Endometrial microvascular endothelial cells (primary cell): ENCODE data around the gene COX19. TPM values are rescaled to one million over a fixed set of nuclear protein-coding genes. Genes with fewer than 3 reads are reported as not detected.

Source experiments
- in situ Hi-C: cut with HindIII; loops from 2 replicates; pipeline ENCODE4 v1.10.0; 2017; ENCODE audit warnings: low sequenced_read_pairs, low pct_unique_long_range_greater_than_20kb; ENCODE audit errors: inconsistent ontology term
- total RNA-seq: library from RNA; depleted of rRNA; stranded (reverse); fragments of >200 nt; gene quantifications from one replicate; pipeline ENCODE4 v1.2.3, GENCODE V29; 2015; ENCODE audit errors: inconsistent ontology term

The COX19 gene
- total RNA-seq, 1 donor from 2014 or later = 5.6 TPM

GRCh38 chr7:982511-983003 lies 7.2 kb upstream of the COX19 start:
- in situ Hi-C loops = no loop called here

- in situ Hi-C loops = no loop called here
Observed at GRCh38 chr7:981793-982510, 6.6 kb upstream of the COX19 start.

GRCh38 chr7:979886-980571 lies 4.7 kb upstream of the COX19 start:
- in situ Hi-C loops = loop anchor here (10.0 kb wide), 1 partner anchor 65 kb away; the partner anchor contains the start of gene GPR146

DNA sequence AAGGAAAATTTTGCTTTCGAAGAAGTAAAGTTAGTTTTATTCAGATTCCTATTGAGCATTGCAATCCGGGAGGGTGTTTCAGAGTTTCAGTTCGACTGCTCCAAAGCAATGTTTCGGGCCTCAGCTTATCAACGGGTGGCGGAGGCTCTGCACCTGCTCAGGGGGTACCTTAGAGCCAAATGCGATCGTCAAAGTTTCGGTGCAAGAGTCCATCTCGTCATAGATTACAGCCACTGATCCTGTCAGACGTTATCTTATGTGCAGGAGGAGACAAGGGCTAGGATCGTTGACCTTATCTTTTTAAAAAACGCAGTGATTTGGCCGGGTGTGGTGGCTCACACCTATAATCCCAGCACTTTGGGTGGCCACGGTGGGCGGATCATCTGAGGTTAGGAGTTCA lies 3.8 kb upstream of the COX19 start:
- in situ Hi-C loops = loop anchor here (10.0 kb wide), 1 partner anchor 66 kb away; the partner anchor contains the start of gene GPR146

DNA sequence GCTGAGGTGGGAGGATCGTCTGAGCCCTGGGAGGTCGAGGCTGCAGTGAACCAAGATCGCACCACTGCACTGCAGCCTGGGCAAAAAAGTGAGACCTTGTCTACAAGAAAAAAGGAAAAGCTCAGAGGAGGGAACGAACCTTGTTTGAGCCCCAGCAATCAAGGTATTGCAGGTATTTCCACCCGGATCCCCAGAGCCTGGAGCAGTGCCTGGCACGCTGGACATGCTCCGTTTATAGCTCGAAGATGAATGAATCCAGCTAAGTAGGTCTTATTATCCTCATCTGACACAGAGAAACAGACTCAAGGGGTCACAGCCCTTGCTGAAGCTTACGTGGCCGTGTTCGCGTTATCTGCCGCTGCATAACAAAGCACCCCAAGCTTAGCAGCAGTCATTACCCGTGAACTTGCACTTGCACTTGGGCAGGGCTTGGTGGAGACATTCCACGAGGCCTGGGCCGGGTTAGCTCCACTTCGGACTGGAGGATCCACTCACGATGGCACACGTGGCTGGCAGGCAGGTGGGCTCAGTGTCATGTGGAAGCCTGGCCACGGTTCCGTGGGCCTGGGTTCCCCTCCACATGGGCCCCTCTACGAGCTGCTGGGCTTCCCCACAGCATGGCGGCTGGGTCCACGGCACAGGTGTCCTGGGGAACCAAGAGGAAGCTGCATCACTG lies 3.2 kb upstream of the COX19 start:
- in situ Hi-C loops = loop anchor here (10.0 kb wide), 1 partner anchor 66 kb away; the partner anchor contains the start of gene GPR146

DNA sequence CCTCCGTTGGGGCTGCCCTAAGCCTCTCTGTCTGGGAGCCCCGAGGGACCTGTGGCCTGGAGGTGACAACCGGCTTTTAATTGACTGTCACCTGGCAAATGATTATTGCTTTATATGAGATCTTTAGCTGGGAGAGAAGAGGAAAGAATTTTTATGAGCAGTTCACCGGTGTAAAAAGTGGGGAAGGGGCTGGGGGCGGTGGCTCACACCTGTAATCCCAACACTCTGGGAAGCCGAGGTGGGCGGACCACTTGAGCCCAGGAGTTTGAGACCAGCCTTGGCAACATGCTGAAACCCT lies 2.6 kb upstream of the COX19 start:
- in situ Hi-C loops = loop anchor here (10.0 kb wide), 1 partner anchor 67 kb away; the partner anchor contains the start of gene GPR146

DNA sequence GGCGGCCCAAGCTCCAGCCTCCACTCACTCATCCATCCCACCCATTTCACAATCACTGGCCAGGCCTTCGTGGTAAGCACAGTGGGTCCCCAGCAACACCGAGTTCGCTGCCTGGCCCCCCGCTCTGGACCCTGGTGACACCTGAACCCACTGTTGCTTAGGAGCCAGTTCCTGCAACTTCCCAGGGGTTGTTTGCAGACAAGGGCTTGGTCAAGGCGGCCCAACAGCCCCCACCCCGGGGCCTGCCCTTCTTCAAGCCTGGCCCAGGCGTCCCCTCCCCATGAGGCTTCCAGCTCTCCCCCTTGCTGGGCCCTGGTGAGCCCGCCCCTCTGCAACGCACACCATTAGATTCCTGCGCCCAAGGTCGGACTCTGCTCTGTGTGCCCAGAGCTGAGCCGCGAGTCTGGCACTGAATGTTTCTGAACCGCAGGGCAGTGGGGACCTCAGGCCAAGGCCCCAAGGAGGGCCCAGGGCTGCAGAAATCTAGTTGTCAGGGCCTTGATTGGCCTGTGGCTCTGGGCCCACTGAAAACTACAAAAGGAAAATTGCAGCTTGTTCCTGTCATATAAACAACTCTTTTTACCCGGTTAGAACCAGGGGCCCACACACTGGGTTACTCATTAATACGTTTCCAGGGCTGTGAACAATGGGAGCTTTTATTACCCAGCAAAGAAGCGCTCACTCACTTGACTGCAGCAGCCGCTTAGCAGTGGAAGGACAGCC lies 2.1 kb upstream of the COX19 start:
- in situ Hi-C loops = loop anchor here (10.0 kb wide), 1 partner anchor 67 kb away; the partner anchor contains the start of gene GPR146

DNA sequence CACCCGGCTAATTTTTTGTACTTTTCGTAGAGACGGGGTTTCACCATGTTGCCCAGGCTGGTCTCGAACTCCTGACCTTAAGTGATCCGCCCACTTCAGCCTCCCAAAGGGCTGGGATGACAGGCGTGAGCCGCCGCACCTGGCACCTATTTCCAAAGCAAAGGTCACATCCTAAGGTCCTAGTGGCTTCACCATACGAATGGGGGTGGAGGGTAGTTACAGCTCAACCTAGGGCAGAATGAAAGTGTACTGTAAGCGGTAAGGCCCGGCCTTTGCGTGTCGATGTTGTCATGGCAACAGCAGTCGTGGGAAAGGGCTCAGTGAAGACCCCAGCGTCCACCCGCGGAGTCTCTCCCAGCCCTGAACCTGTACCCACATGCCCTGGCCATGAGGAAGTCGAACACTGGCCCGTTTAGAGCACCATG lies 1.6 kb upstream of the COX19 start:
- in situ Hi-C loops = loop anchor here (10.0 kb wide), 1 partner anchor 68 kb away; the partner anchor contains the start of gene GPR146

DNA sequence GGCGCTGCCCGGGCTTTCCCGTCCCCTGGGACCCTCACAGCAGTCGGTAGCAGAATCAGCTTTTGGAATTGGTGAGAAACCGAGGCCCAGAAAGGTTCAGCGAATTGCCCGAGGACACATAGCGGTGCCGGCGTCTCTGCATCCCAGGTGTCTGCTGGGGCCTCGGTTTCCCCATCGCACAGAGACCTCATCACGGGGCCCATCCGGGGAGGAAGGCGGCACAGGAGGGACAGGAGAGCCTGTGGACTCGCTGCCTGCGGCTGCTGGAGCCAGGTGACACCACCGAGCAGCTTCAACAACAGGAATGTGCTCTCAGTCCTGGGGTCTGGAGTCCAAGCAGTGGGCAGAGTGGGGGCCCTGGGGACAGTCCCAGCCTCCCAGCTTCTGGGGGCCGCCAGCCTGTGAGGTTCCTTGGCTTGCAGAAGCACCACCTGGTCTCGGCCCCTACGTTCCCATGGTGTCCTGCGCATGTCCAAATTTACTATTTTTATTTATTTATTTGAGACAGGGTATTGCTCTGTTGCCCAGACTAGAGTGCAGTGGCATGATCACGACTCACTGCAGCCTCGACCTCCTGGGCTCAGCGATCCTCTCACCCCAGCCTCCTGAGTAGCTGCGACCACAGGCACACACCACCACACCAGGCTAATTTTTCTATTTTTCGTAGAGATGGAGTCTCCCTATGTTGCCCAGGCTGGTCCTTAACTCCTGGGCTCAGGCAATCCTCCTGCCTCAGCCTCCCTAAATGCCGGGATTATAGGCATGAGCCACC lies 539 bp upstream of the COX19 start:
- in situ Hi-C loops = loop anchor here (10.0 kb wide), 1 partner anchor 69 kb away; the partner anchor contains the start of gene GPR146

DNA sequence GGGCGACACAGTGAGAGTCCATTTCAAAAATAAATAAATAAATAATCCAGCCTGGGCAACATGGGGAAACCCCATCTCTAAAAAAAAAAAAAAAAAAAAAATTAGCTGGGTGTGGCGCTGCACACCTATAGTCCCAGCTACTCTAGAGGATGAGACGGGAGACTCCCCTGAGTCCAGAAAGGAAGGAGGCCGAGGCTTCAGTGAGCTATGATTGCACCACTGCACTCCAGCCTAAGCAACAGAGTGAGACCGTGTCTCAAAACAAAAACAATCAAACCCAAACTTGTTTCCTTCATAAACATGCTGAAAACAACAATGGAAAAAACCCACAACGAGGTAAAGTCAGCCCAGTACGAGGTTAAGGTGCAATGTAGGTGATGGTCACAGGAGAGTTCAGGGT lies 1.2 kb downstream of the COX19 start:
- in situ Hi-C loops = loop anchor here (10.0 kb wide), 1 partner anchor 71 kb away; the partner anchor contains the start of gene GPR146

- in situ Hi-C loops = loop anchor here (10.0 kb wide), 1 partner anchor 71 kb away; the partner anchor contains the start of gene GPR146
Observed at GRCh38 chr7:973312-973711, 2.0 kb downstream of the COX19 start.

DNA sequence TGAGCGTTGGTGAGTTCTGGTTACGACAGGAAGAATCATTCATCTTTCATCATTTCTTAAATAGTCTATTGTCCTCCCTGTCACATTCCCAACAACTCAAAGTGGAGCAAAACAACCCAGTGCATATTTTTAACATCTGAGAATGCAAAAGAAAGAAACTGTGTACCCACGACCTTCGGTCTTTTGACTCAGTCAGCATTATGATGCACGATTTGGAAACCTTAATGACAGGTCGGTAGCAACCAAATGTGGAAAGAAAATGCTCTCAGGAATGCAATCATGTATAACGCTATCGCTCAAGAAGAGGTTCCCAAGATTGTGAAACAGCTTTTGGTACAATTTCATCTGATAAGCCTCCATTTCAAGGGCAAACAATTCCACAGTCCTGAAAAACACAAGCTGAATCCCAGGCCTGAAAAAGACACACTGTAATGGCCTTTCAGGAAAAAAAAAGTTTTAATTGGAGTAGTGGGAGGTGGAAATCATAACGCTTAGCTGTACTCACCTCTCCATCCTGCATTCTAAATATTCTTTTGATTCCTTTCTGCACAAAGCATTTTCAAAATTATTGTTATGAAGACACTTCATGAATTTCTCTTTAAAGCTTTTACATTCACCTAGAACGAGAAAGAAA lies 2.6 kb downstream of the COX19 start:
- in situ Hi-C loops = loop anchor here (10.0 kb wide), 1 partner anchor 72 kb away; the partner anchor contains the start of gene GPR146

GRCh38 chr7:972110-972509 lies 3.2 kb downstream of the COX19 start:
- in situ Hi-C loops = loop anchor here (10.0 kb wide), 1 partner anchor 73 kb away; the partner anchor contains the start of gene GPR146

- in situ Hi-C loops = loop anchor here (10.0 kb wide), 1 partner anchor 74 kb away; the partner anchor contains the start of gene GPR146
Observed at GRCh38 chr7:970744-971143, 4.6 kb downstream of the COX19 start.

DNA sequence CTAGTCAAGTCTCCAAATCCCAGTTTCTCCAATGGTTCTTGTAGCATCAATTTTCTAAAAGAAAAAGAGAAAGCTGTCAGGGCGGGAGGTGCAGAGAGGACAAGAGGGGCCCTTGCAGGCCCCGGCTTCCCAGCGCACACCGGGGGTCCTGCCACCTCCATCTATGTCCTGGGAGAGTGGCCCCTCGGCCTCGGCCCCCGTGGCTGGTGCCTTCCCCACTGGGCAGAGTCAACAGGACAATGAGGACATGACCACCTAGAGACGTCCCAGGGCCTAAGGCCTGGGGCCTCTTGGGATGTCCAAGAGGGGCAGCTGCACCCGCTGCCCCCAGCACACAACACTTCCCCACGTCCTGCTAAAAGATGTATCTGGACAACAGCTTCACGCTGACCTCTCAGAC lies 5.9 kb downstream of the COX19 start:
- in situ Hi-C loops = no loop called here

- in situ Hi-C loops = no loop called here
Observed at GRCh38 chr7:968205-969105, 6.9 kb downstream of the COX19 start.
